ENCODE data around the gene ZFC3H1. TPM values are rescaled to one million over a fixed set of nuclear protein-coding genes. Genes with fewer than 3 reads are reported as not detected.

ZFC3H1 gene
- total RNA-seq, 1 donor from 2014 or later = 121 TPM

- intact Hi-C loops (cut with DNase I) = no loop called here
- H3K36me3 ChIP-seq = peaks cover 0 to 57% of the 10 kb centered on the region in 2 donors
- H3K4me3 ChIP-seq = no peak overlapping the region
- no peaks in the 10 kb centered on the region for H3K27me3 ChIP-seq
- H3K27ac ChIP-seq = no peak overlapping the region
- TF ChIP-seq POLR2AphosphoS5 (IDR thresholded peaks at IDR 0.05; ENCODE audit: insufficient read depth in 1 of 2, low read depth in 1 of 2) (no peak), CTCF (IDR thresholded peaks at IDR 0.05) (no peak), POLR2A (IDR thresholded peaks at IDR 0.05) (no peak)
- DNase-seq (ENCODE audit: extremely low spot score in 2 of 2) = no peak
- no peaks in the 10 kb centered on the region for H3K9me3 ChIP-seq
- no peaks in the 10 kb centered on the region for H3K4me1 ChIP-seq
These were observed 22.3 kb downstream of the ZFC3H1 start for GRCh38 chr12:71641390-71641789.

- H3K27ac ChIP-seq = no peak overlapping the region
- H3K36me3 ChIP-seq = peaks cover 0 to 56% of the 10 kb centered on the region in 2 donors
- H3K4me1 ChIP-seq = no peaks in the 10 kb centered on the region
- TF ChIP-seq POLR2AphosphoS5 (IDR thresholded peaks at IDR 0.05; ENCODE audit: insufficient read depth in 1 of 2, low read depth in 1 of 2) (no peak), POLR2A (IDR thresholded peaks at IDR 0.05) (no peak), CTCF (IDR thresholded peaks at IDR 0.05) (no peak)
- intact Hi-C loops (cut with DNase I) = no loop called here
- H3K9me3 ChIP-seq = no peaks in the 10 kb centered on the region
- no peaks in the 10 kb centered on the region for H3K27me3 ChIP-seq
- DNase-seq (ENCODE audit: extremely low spot score in 2 of 2) = no peak
- no peak overlapping the region for H3K4me3 ChIP-seq
These were observed 23.3 kb downstream of the ZFC3H1 start for GRCh38 chr12:71640316-71640715.

- no peaks in the 10 kb centered on the region for H3K9me3 ChIP-seq
These were observed 24.3 kb downstream of the ZFC3H1 start for GRCh38 chr12:71639341-71639760.

GRCh38 chr12:71638499-71638898, 25.1 kb downstream of the ZFC3H1 start:
- TF ChIP-seq POLR2AphosphoS5 (IDR thresholded peaks at IDR 0.05; ENCODE audit: insufficient read depth in 1 of 2, low read depth in 1 of 2) = no peak
- no peak for TF ChIP-seq CTCF (IDR thresholded peaks at IDR 0.05)
- no peak for TF ChIP-seq POLR2A (IDR thresholded peaks at IDR 0.05)
- Histone ChIP-seq H3K27ac (no peak overlapping the region), H3K9me3 (no peaks in the 10 kb centered on the region), H3K36me3 (peaks cover 0 to 53% of the 10 kb centered on the region in 2 donors), H3K4me3 (no peak overlapping the region), H3K4me1 (no peaks in the 10 kb centered on the region), H3K27me3 (no peaks in the 10 kb centered on the region)
- intact Hi-C loops (cut with DNase I) = no loop called here
- no peak for DNase-seq (ENCODE audit: extremely low spot score in 2 of 2)

More at GRCh38 chr12:71639341-71639760, 24.3 kb downstream of the ZFC3H1 start:
- Histone ChIP-seq H3K27me3 (no peaks in the 10 kb centered on the region), H3K4me3 (no peak overlapping the region), H3K27ac (no peak overlapping the region), H3K4me1 (no peaks in the 10 kb centered on the region), H3K36me3 (peaks cover 0 to 53% of the 10 kb centered on the region in 2 donors)
- TF ChIP-seq CTCF (IDR thresholded peaks at IDR 0.05) (no peak), POLR2AphosphoS5 (IDR thresholded peaks at IDR 0.05; ENCODE audit: insufficient read depth in 1 of 2, low read depth in 1 of 2) (no peak), POLR2A (IDR thresholded peaks at IDR 0.05) (no peak)
- no peak for DNase-seq (ENCODE audit: extremely low spot score in 2 of 2)
- intact Hi-C loops (cut with DNase I) = no loop called here

GRCh38 chr12:71636704-71637115, 26.9 kb downstream of the ZFC3H1 start:
- Histone ChIP-seq H3K36me3 (peaks cover 0 to 58% of the 10 kb centered on the region in 2 donors), H3K27me3 (no peaks in the 10 kb centered on the region), H3K9me3 (no peaks in the 10 kb centered on the region), H3K27ac (no peak overlapping the region), H3K4me3 (no peak overlapping the region), H3K4me1 (no peaks in the 10 kb centered on the region)
- intact Hi-C loops (cut with DNase I) = no loop called here
- no peak for DNase-seq (ENCODE audit: extremely low spot score in 2 of 2)
- TF ChIP-seq POLR2AphosphoS5 (IDR thresholded peaks at IDR 0.05; ENCODE audit: insufficient read depth in 1 of 2, low read depth in 1 of 2) (no peak), CTCF (IDR thresholded peaks at IDR 0.05) (peak in 2 of 3 experiments; percentile 37 to 66)
